Uterus (tissue), 4 donors: ENCODE results near the gene BPIFB6. TPM values are rescaled to one million over a fixed set of nuclear protein-coding genes. Genes with fewer than 3 reads are reported as not detected.

Experiments
- DNase-seq, 2 donors: peaks; one replicate each; pipeline ENCODE4 v3.0.0-alpha.2; 2019 to 2020
- H3K27ac ChIP-seq, 2 donors: fragments of 200-600 bp; sonication (generic); 1 replicate in 1 of 2; 2 replicates in 1 of 2; pipeline ENCODE4 v1.5.1; 2016 to 2018
- H3K27me3 ChIP-seq, 2 donors: fragments of 200-600 bp; sonication (generic); one replicate each; pipeline ENCODE4 v1.5.1; 2018 to 2019; ENCODE audit warnings: control low read depth in 1 of 2
- H3K36me3 ChIP-seq, 2 donors: fragments of 200-600 bp; sonication (generic); one replicate each; pipeline ENCODE4 v1.5.1; 2019; ENCODE audit warnings: control low read depth in 1 of 2
- H3K4me1 ChIP-seq, 2 donors: fragments of 200-600 bp; sonication (generic); one replicate each; pipeline ENCODE4 v1.5.1; 2018 to 2019; ENCODE audit warnings: control low read depth in 1 of 2
- H3K4me3 ChIP-seq, 2 donors: fragments of 200-600 bp; sonication (generic); 1 replicate in 1 of 2; 2 replicates in 1 of 2; pipeline ENCODE4 v1.5.1; 2018 to 2019; ENCODE audit warnings: mild to moderate bottlenecking in 1 of 2
- H3K9me3 ChIP-seq, 2 donors: fragments of 200-600 bp; sonication (generic); one replicate each; pipeline ENCODE4 v1.5.1; 2019; ENCODE audit warnings: control low read depth in 1 of 2
- POLR2A ChIP-seq, 2 donors: fragments of 450-650 bp; IDR thresholded peaks; one replicate each; pipeline ENCODE4 v1.6.1; 2016; ENCODE audit warnings: antibody characterized with exemption in 2 of 2, mild to moderate bottlenecking in 1 of 2, moderate library complexity in 1 of 2
- intact Hi-C: fragments of 100-400 bp; cut with DNase I; formaldehyde crosslinking; loops from one replicate; pipeline ENCODE4 v1.15.1; 2023; ENCODE audit warnings: low total_unique reads
- total RNA-seq, 4 donors: library from RNA; depleted of rRNA in 3 of 4; stranded (reverse); fragments of >200 nt in 3 of 4; gene quantifications; one replicate each; pipeline versions ENCODE4 v1.1.0 to v1.2.4, GENCODE V29; 2014 to 2023
- TF ChIP-seq, protein P1 (sequence below), 4 experiments: fragments of 200-600 bp in 2 of 4; fragments of 450-650 bp in 2 of 4; sonication (generic) in 2 of 4; IDR thresholded peaks; one replicate each; pipeline ENCODE4 v1.5.1; 2016 to 2019; ENCODE audit warnings: antibody characterized with exemption in 4 of 4, mild to moderate bottlenecking in 2 of 4, moderate library complexity in 1 of 4
- donor health status: DM: yes; HTN: yes; CAD: no.

Gene BPIFB6
- total RNA-seq, 4 donors from 2014 or later: not detected

- Histone ChIP-seq H3K4me3 (no peak overlapping the region), H3K36me3 (no peaks in the 10 kb centered on the region), H3K9me3 (no peaks in the 10 kb centered on the region), H3K4me1 (no peaks in the 10 kb centered on the region), H3K27ac (no peak overlapping the region), H3K27me3 (no peaks in the 10 kb centered on the region)
- intact Hi-C loops: no loop called here
- peak in 1 of 2 donors; percentile 15 for DNase-seq
- TF ChIP-seq POLR2A (IDR thresholded peaks at IDR 0.05): no peak
- TF ChIP-seq, protein P1, sequence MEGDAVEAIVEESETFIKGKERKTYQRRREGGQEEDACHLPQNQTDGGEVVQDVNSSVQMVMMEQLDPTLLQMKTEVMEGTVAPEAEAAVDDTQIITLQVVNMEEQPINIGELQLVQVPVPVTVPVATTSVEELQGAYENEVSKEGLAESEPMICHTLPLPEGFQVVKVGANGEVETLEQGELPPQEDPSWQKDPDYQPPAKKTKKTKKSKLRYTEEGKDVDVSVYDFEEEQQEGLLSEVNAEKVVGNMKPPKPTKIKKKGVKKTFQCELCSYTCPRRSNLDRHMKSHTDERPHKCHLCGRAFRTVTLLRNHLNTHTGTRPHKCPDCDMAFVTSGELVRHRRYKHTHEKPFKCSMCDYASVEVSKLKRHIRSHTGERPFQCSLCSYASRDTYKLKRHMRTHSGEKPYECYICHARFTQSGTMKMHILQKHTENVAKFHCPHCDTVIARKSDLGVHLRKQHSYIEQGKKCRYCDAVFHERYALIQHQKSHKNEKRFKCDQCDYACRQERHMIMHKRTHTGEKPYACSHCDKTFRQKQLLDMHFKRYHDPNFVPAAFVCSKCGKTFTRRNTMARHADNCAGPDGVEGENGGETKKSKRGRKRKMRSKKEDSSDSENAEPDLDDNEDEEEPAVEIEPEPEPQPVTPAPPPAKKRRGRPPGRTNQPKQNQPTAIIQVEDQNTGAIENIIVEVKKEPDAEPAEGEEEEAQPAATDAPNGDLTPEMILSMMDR (IDR thresholded peaks at IDR 0.05): no peak
These were observed 30.2 kb downstream of the BPIFB6 start for GRCh38 chr20:33061658-33062028.

DNA sequence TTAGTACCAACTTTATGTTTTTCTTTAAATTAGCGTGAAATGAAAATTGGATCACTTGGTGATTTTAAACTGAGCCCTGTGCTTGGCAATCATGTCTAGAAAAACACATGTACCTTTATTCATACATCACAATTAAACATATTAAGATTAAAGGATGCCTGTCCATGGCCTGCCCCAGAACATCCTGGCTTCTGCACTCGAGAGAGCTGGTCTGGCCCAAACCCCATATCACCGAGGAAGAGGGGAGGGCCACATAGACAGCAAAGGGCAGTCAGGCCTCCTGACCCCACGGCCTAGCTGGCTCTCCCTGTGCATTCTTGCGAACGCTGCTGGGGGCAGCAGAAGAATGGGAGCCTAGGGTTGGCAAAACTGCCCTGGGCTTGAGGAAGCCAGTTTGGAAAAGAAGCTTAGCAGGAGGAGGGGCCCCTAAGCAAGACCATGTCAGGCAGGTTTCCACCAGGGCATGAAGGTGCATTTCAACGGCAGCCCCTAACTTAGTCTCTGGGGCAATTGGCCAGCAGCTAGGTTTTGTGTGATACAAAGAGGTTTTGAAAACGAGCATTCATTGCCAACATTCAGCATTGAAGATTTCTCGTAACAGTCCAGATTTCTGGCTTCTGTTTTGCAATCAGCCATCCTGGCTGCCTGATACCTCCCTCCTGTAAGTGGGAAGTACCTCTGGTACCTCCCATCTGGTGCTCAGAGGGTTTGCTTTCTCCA, 30.8 kb downstream of the BPIFB6 start:
- Histone ChIP-seq H3K4me3 (no peak overlapping the region), H3K36me3 (no peaks in the 10 kb centered on the region), H3K9me3 (no peaks in the 10 kb centered on the region), H3K4me1 (no peaks in the 10 kb centered on the region), H3K27me3 (no peaks in the 10 kb centered on the region), H3K27ac (no peak overlapping the region)
- intact Hi-C loops: no loop called here
- DNase-seq: no peak
- TF ChIP-seq, protein P1 (IDR thresholded peaks at IDR 0.05): no peak
- no peak for TF ChIP-seq POLR2A (IDR thresholded peaks at IDR 0.05)

DNA sequence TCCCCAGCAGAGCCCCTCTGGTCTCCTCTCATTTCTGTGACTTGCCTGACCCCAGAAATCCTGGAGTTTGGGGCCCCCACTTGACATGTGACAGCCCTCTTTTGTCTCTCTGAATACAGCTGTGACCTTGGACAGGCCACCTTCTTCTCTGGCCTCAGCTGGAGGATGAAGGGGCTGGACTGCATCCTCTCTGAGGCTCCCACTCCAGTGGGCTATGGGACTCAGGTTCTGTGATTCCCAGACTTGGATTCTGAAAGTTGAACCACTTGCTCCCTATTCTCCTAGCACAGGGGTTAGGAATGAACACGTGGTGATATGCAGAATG, 31.3 kb downstream of the BPIFB6 start:
- Histone ChIP-seq H3K4me1 (no peaks in the 10 kb centered on the region), H3K27ac (no peak overlapping the region), H3K36me3 (no peaks in the 10 kb centered on the region), H3K4me3 (no peak overlapping the region), H3K9me3 (no peaks in the 10 kb centered on the region), H3K27me3 (no peaks in the 10 kb centered on the region)
- no peak for TF ChIP-seq POLR2A (IDR thresholded peaks at IDR 0.05)
- TF ChIP-seq, protein P1 (IDR thresholded peaks at IDR 0.05): no peak
- intact Hi-C loops: no loop called here
- DNase-seq: no peak

- H3K36me3 ChIP-seq: no peaks in the 10 kb centered on the region
- intact Hi-C loops: no loop called here
- DNase-seq: no peak
- no peak overlapping the region for H3K4me3 ChIP-seq
- no peak for TF ChIP-seq POLR2A (IDR thresholded peaks at IDR 0.05)
- TF ChIP-seq, protein P1 (IDR thresholded peaks at IDR 0.05): no peak
- H3K9me3 ChIP-seq: no peaks in the 10 kb centered on the region
- H3K27ac ChIP-seq: no peak overlapping the region
- no peaks in the 10 kb centered on the region for H3K27me3 ChIP-seq
- H3K4me1 ChIP-seq: no peaks in the 10 kb centered on the region
These were observed 31.8 kb downstream of the BPIFB6 start for GRCh38 chr20:33063271-33063670.

DNA sequence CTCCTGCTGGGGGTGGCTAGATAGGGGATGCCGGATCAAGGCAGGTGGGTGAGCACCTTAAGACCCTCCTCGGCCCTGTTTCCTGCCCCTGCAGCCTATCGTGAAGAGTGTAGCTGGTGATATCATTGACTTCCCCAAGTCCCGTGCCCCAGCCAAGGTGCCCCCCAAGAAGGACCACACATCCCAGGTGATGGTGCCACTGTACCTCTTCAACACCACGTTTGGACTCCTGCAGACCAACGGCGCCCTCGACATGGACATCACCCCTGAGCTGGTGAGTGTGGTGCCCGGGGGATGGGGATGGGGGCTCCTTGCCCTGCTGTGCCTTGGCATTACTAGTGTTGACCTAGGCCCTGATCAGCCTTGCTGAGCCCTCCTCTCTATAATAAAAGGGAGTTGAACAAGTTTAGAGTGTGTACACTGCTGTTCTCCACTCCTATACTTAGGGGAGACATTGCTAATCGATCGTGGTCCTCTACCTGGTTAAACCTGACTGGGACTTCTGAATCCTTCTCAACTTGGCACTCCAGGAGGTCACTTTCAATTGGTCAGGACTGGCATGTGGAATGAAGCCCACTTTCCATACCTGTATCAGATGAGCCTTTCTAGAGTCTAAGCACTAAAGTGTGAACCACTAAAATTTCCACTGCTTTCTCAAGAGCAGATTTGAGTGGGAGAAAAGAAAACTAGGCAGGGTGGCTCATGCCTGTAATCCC, 33.3 kb downstream of the BPIFB6 start:
- H3K27ac ChIP-seq: no peak overlapping the region
- H3K4me3 ChIP-seq: no peak overlapping the region
- H3K9me3 ChIP-seq: no peaks in the 10 kb centered on the region
- no peaks in the 10 kb centered on the region for H3K27me3 ChIP-seq
- H3K36me3 ChIP-seq: no peaks in the 10 kb centered on the region
- H3K4me1 ChIP-seq: no peaks in the 10 kb centered on the region
- DNase-seq: no peak
- intact Hi-C loops: no loop called here
- no peak for TF ChIP-seq POLR2A (IDR thresholded peaks at IDR 0.05)
- TF ChIP-seq, protein P1 (IDR thresholded peaks at IDR 0.05): no peak
